HG02588 (cell line): Measurements from ENCODE around the gene PLEKHA6.

Experiments used
- ATAC-seq: cut with Tn5 transposase; IDR thresholded peaks from one replicate; pipeline ENCODE4 v1.9.1; 2021; ENCODE audit warnings: mild to moderate bottlenecking, moderate library complexity; ENCODE audit not compliant: unreplicated experiment

The PLEKHA6 gene

GRCh38 chr1:204265665-204266064, 94.1 kb downstream of the PLEKHA6 start:
- ATAC-seq: no peak

- ATAC-seq: no peak
Observed at GRCh38 chr1:204264805-204265204, 94.9 kb downstream of the PLEKHA6 start.

GRCh38 chr1:204263254-204263910, 96.3 kb downstream of the PLEKHA6 start:
- no peak for ATAC-seq

GRCh38 chr1:204262506-204263253, 97.0 kb downstream of the PLEKHA6 start:
- ATAC-seq: no peak

- ATAC-seq: no peak
Observed at GRCh38 chr1:204261746-204262505, 97.8 kb downstream of the PLEKHA6 start.

- ATAC-seq: no peak
Observed at GRCh38 chr1:204261266-204261665, 98.5 kb downstream of the PLEKHA6 start.

GRCh38 chr1:204260601-204261197, 99.0 kb downstream of the PLEKHA6 start:
- ATAC-seq: no peak

GRCh38 chr1:204259782-204260181, 99.9 kb downstream of the PLEKHA6 start:
- ATAC-seq: no peak

- no peak for ATAC-seq
Observed at GRCh38 chr1:204259196-204259595, 100.5 kb downstream of the PLEKHA6 start.

- no peak for ATAC-seq
Observed at GRCh38 chr1:204258213-204259115, 101.3 kb downstream of the PLEKHA6 start.

- no peak for ATAC-seq
Observed at GRCh38 chr1:204257446-204257845, 102.3 kb downstream of the PLEKHA6 start.

GRCh38 chr1:204256531-204256930, 103.2 kb downstream of the PLEKHA6 start:
- ATAC-seq: no peak

GRCh38 chr1:204255966-204256365, 103.8 kb downstream of the PLEKHA6 start:
- no peak for ATAC-seq

- no peak for ATAC-seq
Observed at GRCh38 chr1:204255225-204255624, 104.5 kb downstream of the PLEKHA6 start.

- ATAC-seq: no peak
Observed at GRCh38 chr1:204254031-204254661, 105.6 kb downstream of the PLEKHA6 start.

GRCh38 chr1:204251926-204252689, 107.6 kb downstream of the PLEKHA6 start:
- no peak for ATAC-seq

GRCh38 chr1:204251286-204251685, 108.4 kb downstream of the PLEKHA6 start:
- ATAC-seq: no peak

- ATAC-seq: no peak
Observed at GRCh38 chr1:204250428-204251030, 109.2 kb downstream of the PLEKHA6 start.
